Stimulated activated CD4-positive, alpha-beta T cell treated with anti-CD3 and anti-CD28 coated beads, TNF-alpha, amount 100 ng/mL, for 24 hours (primary cell): ENCODE data around the gene DGKI.

Source experiments
- DNase-seq, 3 experiments: peaks; one replicate each; pipeline ENCODE4 v3.0.0-alpha.2; 2020; ENCODE audit warnings: low read depth in 3 of 3

The DGKI gene

GRCh38 chr7:137685433-137686164, 161.2 kb downstream of the DGKI start:
- DNase-seq = no peak

GRCh38 chr7:137684776-137685175, 162.0 kb downstream of the DGKI start:
- no peak for DNase-seq

- no peak for DNase-seq
These were observed 162.5 kb downstream of the DGKI start for GRCh38 chr7:137684316-137684715.

- DNase-seq = no peak
These were observed 164.2 kb downstream of the DGKI start for GRCh38 chr7:137682596-137682995.

- no peak for DNase-seq
These were observed 164.9 kb downstream of the DGKI start for GRCh38 chr7:137681657-137682562.

GRCh38 chr7:137674551-137675409, 172.0 kb downstream of the DGKI start:
- DNase-seq = no peak

GRCh38 chr7:137674048-137674447, 172.7 kb downstream of the DGKI start:
- no peak for DNase-seq

GRCh38 chr7:137671920-137672319, 174.9 kb downstream of the DGKI start:
- no peak for DNase-seq

- no peak for DNase-seq
These were observed 176.3 kb downstream of the DGKI start for GRCh38 chr7:137670222-137671064.

GRCh38 chr7:137669706-137670105, 177.1 kb downstream of the DGKI start:
- DNase-seq = no peak

- no peak for DNase-seq
These were observed 178.4 kb downstream of the DGKI start for GRCh38 chr7:137668404-137668803.

- DNase-seq = no peak
These were observed 179.0 kb downstream of the DGKI start for GRCh38 chr7:137667633-137668387.

- no peak for DNase-seq
These were observed 181.9 kb downstream of the DGKI start for GRCh38 chr7:137664846-137665245.

GRCh38 chr7:137661634-137662033, 185.1 kb downstream of the DGKI start:
- DNase-seq = no peak

GRCh38 chr7:137658190-137658900, 188.4 kb downstream of the DGKI start:
- no peak for DNase-seq

- no peak for DNase-seq
These were observed 189.1 kb downstream of the DGKI start for GRCh38 chr7:137657476-137658189.

GRCh38 chr7:137656850-137657232, 189.9 kb downstream of the DGKI start:
- no peak for DNase-seq

GRCh38 chr7:137656227-137656849, 190.4 kb downstream of the DGKI start:
- DNase-seq = peak; percentile 26 to 67 (median 33)

GRCh38 chr7:137655804-137656203, 191.0 kb downstream of the DGKI start:
- no peak for DNase-seq
